CD1c-positive myeloid dendritic cell (primary cell): ENCODE data around the gene NOB1.
"Not testable (repeated sequence)": the region's sequence is repeated elsewhere in the genome, so short reads cannot be mapped to it uniquely, and the experiment has no call there.

Experiments
- DNase-seq: peaks from one replicate; pipeline ENCODE4 v3.0.0-alpha.2; 2016; ENCODE audit errors: extremely low spot score

NOB1 gene

DNA sequence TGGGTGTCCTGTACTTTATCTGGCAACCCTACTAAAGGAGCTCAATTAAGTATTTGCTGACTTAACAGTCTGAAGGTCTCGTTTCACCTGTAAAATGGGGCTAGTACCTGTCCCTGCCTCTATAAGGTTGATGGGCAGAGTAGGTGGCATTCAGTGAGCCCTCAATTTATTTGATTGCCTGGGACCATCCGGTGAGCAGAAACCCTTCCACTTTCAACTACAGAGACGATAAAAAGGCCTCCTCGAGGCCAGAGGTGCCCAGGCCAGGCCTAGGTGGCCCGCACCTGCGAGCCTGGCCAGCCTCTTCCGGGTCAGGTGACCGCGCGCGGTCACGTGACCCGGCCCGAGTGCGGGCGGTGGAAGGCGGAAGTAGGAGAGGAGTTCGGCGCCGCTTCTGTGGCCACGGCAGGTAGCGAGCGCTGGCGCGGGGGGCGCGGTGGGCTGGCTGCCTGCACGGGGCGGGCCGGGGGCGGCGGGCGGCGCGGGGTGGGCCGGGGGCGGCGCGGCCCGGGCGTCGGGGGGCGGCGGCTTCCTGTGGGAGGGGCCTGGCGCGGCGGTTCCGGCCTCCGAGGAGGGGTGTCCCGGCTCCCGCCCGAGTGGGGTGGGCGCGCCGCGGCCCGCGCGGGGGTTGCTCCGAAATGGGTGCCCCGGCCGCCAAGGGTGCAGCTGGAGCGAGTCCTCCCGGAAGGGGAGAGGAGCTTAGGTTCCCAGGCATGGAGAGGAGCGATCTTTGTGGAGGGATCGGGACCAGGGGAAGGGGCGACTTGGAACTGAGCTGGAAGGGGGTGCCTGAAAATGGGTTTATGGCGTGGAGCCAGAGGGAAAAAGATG, 7.5 kb upstream of the NOB1 start, which contains the start of gene WWP2:
WWP2 (plus strand) TSS at position 350 of the 831 bp plus-strand sequence. CDS start 24,679 bp downstream, outside the sequence.
- peak; percentile 89 for DNase-seq

DNA sequence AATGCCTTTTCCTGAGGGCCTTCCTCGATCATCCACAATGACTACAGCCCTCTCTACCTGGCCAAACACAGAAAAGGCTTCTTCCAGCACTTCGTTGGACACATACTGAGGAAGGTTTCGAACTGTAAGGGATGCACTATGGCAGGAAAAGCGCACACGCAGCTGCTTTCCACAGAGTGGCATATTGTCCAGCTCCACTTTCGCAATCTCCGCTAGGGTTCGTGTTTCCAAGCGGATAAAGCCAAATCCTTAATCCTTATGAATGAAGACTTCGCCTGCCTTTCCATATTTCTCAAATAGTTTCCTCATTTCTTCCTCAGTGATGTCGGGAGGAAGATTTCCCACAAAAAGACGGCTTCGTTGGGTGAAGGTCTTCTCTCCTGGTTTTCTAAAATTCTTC, 2.6 kb upstream of the NOB1 start:
- not testable (repeated sequence) for DNase-seq

DNA sequence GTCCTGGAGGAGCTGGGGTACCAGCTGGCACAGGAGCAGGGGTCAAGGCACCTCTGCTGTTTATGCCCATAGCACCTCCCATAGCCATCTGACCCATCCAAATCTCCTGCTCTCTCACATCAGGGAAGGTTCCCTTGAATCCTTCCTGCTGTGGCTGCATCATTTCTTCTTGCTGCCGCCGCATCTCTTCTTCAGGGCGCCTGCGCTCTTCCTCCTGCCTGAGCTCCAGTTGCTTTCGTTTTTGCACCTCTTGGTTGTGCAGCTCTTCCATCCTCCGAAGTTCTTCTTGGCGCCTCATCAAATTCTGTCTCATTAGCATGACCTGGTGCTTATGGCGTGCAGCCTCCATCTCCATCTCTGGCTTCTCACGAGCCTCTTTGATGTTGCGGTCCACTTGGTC, 2.0 kb upstream of the NOB1 start:
- no peak for DNase-seq

- no peak for DNase-seq
Observed at GRCh38 chr16:69754143-69754468, 620 bp downstream of the NOB1 start.

DNA sequence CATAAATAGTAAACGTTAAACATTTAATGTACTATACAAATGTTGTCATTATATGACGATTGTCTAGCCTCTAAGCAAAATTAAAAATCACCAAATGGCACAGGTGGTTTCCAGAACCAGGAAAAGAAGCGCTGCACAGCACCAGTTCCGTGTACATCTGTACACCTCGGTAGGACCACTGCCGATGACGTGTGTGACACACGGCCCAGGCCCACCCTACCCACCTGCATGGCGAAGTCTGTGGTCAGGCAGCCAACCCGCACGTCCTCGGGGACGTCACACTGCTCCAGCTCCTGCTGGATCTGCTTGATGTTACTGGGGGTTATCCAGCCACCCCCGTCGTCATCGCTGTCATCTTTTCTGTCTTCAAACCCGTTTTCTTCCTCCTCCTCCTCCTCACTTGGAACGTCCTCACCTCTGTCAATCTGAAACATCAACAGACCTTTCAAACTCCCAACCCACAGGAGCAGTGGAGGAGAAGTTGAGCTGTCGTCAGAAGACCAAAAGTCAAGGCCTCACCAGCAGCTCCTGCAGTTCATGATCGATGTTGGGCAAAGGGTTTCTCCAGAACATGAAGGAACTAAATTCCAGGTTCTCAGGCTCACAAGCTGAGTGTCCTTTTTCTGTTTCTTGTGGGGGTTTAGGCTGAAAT, 5.9 kb downstream of the NOB1 start:
- no peak for DNase-seq

- DNase-seq: no peak
Observed at GRCh38 chr16:69747115-69747514, 7.6 kb downstream of the NOB1 start.

- DNase-seq: no peak
Observed at GRCh38 chr16:69745959-69746358, 8.8 kb downstream of the NOB1 start.

DNA sequence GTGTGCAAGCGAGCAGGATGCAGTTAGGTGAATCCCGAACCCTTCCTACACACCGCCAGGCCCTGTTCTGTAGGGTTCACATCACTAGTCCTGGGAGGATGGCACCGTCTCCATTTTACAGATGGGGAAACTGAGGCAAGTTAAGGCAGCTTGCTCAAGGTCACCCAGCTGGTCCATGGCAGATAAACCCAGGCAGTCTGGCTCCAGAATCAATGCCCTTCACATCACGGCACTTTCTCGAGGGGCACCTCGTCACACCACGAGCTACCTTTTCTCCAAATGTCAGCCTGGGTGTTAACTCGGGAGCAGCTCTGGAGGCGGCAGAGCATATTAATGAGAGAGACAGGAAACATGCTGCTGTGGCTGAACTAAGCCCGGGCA, 9.5 kb downstream of the NOB1 start:
- no peak for DNase-seq

DNA sequence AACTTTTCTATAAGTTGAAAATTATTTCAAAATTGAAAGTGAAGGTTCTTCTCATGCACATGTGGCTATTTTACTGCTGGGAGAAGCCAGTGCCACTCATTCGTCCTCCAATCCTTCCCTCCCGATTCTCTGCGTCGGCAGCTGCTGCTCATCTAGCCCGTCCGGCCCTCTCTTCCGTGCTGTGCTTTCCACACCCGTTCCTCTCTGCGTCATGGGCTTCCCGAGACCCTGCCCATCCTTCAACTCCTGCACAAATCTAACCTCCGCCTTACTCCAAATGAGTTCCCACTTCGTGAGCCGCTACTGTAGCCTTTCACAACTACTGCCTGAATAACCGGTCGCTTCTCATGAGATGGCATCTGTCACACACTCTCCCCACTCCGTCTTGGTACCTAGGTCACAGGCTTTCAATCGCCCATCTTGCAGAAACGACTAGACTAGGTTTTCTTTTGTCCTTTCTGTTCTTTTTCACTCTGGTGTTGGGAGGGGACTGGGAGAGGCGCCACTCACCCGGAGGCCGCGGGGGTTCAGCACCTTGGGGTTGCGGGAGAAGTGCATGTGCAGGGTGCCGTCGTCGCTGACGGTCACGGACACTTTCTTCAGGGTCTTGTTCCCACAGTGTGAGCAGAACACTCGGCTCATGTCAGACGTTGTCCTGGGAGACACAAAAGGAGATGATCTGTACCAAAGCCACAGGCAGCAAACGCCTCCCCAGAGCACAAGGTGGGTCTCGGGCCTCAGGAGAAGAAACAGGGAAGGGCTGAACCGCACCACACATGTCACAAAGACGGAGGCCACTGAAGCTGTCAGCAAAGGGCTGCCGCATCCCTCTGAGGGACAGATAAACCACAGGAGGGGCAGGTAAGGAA, 10.1 kb downstream of the NOB1 start:
- DNase-seq: no peak

GRCh38 chr16:69741951-69742904, 12.5 kb downstream of the NOB1 start:
- no peak for DNase-seq

- DNase-seq: no peak
Observed at GRCh38 chr16:69741519-69741918, 13.2 kb downstream of the NOB1 start.

DNA sequence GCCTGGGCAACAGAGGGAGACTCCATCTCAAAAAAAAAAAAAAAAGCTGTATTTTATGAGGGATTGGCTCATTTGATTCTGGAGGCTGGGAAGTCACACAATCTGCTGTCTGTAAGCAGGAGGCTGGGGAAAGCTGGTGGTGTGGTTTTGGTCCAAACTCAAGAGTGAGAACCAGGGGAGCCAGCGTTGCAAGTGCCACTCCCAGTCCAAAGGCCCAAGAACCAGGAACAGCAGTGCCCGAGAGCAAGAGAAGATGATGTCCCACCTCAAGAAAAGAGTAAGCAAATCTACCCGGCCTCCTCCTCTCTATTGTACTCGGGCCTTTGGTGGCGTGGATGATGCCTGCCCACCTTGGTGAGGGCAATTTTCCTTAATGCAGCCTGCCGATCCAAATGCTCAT, 22.6 kb downstream of the NOB1 start:
- DNase-seq: no peak

DNA sequence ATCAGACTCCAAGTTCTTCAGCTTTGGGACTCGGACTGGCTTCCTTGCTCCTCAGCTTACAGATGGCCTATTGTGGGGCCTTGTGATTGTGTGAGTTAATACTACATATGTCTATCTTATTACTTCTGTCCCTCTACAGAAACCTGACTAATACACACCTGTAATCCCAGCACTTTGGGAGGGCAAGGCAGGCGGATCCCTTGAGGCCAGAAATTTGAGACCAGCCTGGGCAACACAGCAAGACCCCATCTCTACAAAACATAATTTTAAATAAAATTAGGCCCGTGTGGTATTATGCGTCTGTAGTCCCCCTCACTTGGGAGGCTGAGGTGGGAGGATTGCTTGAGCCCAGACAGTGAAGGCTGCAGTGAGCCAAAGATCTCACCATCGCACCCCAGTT, 23.4 kb downstream of the NOB1 start:
- not testable (repeated sequence) for DNase-seq

GRCh38 chr16:69729030-69729429, 25.7 kb downstream of the NOB1 start:
- DNase-seq: not testable (repeated sequence)

DNA sequence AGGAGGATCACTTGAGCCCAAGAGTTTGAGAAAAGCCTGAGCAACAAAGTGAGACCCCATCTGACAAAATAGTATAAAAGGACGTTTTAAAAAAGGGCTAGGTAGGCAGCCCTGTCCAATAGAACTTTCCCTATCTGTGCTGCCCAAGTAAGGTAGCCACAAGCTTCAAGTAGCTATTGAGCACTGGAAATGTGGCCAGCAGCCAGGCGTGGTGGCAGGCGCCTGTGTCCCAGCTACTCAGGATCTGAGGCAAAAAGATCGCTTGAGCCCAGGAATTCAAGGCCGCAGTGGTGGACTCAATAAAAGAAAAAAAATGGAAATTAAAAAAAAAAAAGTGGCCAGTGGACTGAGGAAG, 26.8 kb downstream of the NOB1 start:
- DNase-seq: no peak

- DNase-seq: peak; percentile 94
Observed at GRCh38 chr16:69726313-69727060, 28.2 kb downstream of the NOB1 start, which contains the start of gene NQO1. NQO1 (minus strand) TSS chr16:69726560; CDS start chr16:69726439, 121 bp downstream.

- no peak for DNase-seq
Observed at GRCh38 chr16:69725480-69726312, 29.0 kb downstream of the NOB1 start.

- DNase-seq: no peak
Observed at GRCh38 chr16:69724981-69725479, 29.7 kb downstream of the NOB1 start.

- DNase-seq: no peak
Observed at GRCh38 chr16:69724414-69724873, 30.3 kb downstream of the NOB1 start.
